Left lung (tissue), 10 donors: Measurements from ENCODE around the gene RSPO4. TPM values are rescaled to one million over a fixed set of nuclear protein-coding genes. Genes with fewer than 3 reads are reported as not detected.
A peak's percentile ranks its signal among the peaks of the same experiment; 100 is the strongest.

Source experiments
- ATAC-seq: fragments of 200-7000 bp; cut with Tn5 transposase; one replicate; pipeline ENCODE4 v1.9.1; 2020; ENCODE audit warnings: moderate library complexity
- DNase-seq, 4 donors: peaks; one replicate each; pipeline ENCODE4 v3.0.0-alpha.2; 2013 to 2020
- H3K27ac ChIP-seq, 2 donors: fragments of 200-600 bp; sonication (generic) in 1 of 2; one replicate each; pipeline versions ENCODE4 v1.5.0 to v1.8.0; 2020 to 2021
- H3K27me3 ChIP-seq, 2 donors: fragments of 200-600 bp; sonication (generic) in 1 of 2; one replicate each; pipeline versions ENCODE4 v1.5.0 to v1.8.0; 2020 to 2021
- H3K36me3 ChIP-seq, 2 donors: fragments of 200-600 bp; sonication (generic) in 1 of 2; one replicate each; pipeline versions ENCODE4 v1.5.0 to v1.8.0; 2020 to 2021
- H3K4me1 ChIP-seq, 2 donors: fragments of 200-600 bp; one replicate each; pipeline ENCODE4 v1.8.0; 2021
- H3K4me3 ChIP-seq, 2 donors: fragments of 200-600 bp; sonication (generic) in 1 of 2; one replicate each; pipeline versions ENCODE4 v1.5.0 to v1.8.0; 2020 to 2021; ENCODE audit warnings: mild to moderate bottlenecking in 1 of 2
- H3K9me3 ChIP-seq, 2 donors: fragments of 200-600 bp; sonication (generic) in 1 of 2; one replicate each; pipeline versions ENCODE4 v1.5.0 to v1.8.0; 2020 to 2021
- intact Hi-C, 2 donors: fragments of 100-400 bp; cut with DNase I; formaldehyde crosslinking; loops; one replicate each; pipeline versions ENCODE4 v1.11.2 to v1.14.2; 2022
- polyA plus RNA-seq, 6 donors: library from polyadenylated mRNA; unstranded; fragments of 120-200 nt; gene quantifications; one replicate each; pipeline ENCODE4 v1.2.1, GENCODE V29; 2013; ENCODE audit not compliant: insufficient read length in 6 of 6
- total RNA-seq, 2 donors: library from RNA; stranded (reverse); fragmentation: NEBNext Ultra II Directional; extraction: Animal tissue kit (Norgen Biotek cat#: 25700); gene quantifications; one replicate each; pipeline ENCODE4 v1.2.1, GENCODE V29; 2021
- TF ChIP-seq, protein P1 (sequence below), 2 donors: fragments of 200-600 bp; sonication (generic) in 1 of 2; IDR thresholded peaks; one replicate each; pipeline versions ENCODE4 v1.5.0 to v1.8.0; 2021; ENCODE audit warnings: antibody characterized with exemption in 2 of 2
- donor health status: DM: no; HTN: yes; CAD: no.
- donor health status: DM: no; HTN: no; CAD: no.

RSPO4 gene
- total and polyA plus RNA-seq, 8 donors = 2.2 to 6.1 (median 3.4) TPM

DNA sequence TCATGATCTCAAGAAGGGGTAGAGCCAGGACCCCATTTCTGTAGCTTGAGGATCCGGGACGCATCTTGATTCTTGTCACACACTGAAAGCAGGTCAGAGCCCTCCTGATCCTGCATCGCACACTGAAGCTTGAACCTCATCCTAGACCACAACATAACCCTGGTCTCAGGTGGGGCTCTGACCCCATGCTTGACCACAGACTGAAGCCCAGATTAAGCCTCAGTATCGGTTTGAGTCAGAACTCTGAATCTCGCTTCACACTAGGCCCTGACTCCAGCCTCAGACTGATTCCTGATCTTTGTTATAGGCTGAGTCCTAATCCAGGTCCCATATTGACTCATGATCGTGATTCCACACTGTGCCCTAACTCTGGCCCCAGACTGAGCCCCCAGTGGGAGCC lies 8.5 kb upstream of the RSPO4 start:
- no peaks in the 10 kb centered on the region for H3K36me3 ChIP-seq
- H3K4me3 ChIP-seq = no peak overlapping the region
- ATAC-seq (no peak), DNase-seq (no peak)
- no peaks in the 10 kb centered on the region for H3K4me1 ChIP-seq
- H3K9me3 ChIP-seq = no peaks in the 10 kb centered on the region
- H3K27ac ChIP-seq = no peak overlapping the region
- TF ChIP-seq, protein P1, sequence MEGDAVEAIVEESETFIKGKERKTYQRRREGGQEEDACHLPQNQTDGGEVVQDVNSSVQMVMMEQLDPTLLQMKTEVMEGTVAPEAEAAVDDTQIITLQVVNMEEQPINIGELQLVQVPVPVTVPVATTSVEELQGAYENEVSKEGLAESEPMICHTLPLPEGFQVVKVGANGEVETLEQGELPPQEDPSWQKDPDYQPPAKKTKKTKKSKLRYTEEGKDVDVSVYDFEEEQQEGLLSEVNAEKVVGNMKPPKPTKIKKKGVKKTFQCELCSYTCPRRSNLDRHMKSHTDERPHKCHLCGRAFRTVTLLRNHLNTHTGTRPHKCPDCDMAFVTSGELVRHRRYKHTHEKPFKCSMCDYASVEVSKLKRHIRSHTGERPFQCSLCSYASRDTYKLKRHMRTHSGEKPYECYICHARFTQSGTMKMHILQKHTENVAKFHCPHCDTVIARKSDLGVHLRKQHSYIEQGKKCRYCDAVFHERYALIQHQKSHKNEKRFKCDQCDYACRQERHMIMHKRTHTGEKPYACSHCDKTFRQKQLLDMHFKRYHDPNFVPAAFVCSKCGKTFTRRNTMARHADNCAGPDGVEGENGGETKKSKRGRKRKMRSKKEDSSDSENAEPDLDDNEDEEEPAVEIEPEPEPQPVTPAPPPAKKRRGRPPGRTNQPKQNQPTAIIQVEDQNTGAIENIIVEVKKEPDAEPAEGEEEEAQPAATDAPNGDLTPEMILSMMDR (IDR thresholded peaks at IDR 0.05) = no peak
- intact Hi-C loops = no loop called here
- H3K27me3 ChIP-seq = peaks cover 0 to 10% of the 10 kb centered on the region in 2 donors

DNA sequence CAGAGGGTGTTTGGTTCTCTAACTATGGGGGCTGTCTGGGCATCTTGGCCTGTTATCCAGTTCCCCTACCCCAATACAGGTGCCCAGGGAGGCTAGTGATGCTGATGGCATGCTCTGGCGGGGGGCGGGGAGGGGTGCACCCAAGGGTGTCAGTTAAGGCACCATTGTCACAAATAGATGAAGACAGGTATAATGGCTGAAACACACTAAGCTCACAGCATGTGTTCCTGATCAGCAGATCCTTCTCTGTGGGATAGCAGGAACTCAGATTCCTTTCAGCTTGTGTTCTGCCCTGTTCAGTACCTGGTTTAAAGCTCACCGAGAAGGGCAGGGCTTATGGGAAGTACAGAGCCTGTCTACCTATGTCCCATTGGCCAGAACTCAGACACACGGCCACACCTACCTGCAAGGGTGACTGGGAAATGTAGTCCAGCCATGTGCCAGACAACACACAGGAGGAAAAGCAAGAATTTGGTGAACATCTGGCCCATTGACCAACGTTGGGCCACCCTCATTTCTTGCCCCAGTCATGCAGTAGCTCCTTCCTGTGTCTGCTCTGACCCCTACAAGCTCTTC lies 3.4 kb upstream of the RSPO4 start:
- intact Hi-C loops = no loop called here
- no peak for DNase-seq

DNA sequence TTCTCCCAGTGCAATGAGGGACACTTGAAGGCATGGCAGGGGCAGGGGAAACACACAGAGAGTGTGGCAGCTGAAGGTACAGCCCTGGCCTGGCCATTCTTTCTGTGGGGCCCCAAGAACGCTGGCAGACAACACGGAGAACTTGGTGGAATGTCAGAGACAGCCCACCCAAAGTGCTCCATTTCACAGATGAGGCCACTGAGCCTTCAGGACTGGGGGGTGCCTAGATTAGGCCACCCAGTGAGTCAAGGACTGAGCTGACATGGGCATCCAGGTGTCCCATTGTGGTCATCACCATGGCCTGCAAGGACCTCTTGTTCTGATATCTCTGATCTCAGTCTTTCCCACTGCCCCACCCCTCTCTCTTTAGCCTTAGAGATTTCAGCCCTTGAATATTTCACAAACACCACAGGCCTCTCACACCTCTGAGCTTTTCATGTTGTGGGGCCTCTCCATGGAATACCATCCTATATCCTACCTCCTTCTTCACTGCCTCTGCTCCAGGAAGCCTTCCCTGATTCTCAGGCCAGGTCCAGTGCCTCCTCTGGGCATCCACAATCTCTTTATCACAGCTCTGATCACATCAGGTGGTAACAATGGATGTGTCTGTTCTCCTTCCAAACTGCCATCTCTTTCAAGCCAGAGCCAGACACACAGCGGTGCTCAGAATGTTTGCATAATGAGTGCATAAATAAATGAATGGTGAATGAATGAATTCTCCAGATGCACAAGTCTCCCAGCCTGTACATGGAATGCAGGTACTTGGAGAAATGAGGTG lies 2.0 kb upstream of the RSPO4 start:
- Histone ChIP-seq H3K9me3 (no peaks in the 10 kb centered on the region), H3K4me3 (no peak overlapping the region), H3K4me1 (no peaks in the 10 kb centered on the region), H3K36me3 (no peaks in the 10 kb centered on the region), H3K27ac (no peak overlapping the region), H3K27me3 (peaks cover 13 to 67% of the 10 kb centered on the region in 2 donors)
- intact Hi-C loops = no loop called here
- DNase-seq (no peak), ATAC-seq (no peak)
- TF ChIP-seq, protein P1 (IDR thresholded peaks at IDR 0.05) = no peak

More for the DNA sequence above, 3.4 kb upstream of the RSPO4 start:
- H3K27ac ChIP-seq = no peak overlapping the region
- H3K9me3 ChIP-seq = no peaks in the 10 kb centered on the region
- TF ChIP-seq, protein P1 (IDR thresholded peaks at IDR 0.05) = no peak
- ATAC-seq = peak; percentile 83
- no peaks in the 10 kb centered on the region for H3K36me3 ChIP-seq
- H3K27me3 ChIP-seq = peaks cover 13 to 56% of the 10 kb centered on the region in 2 donors
- H3K4me1 ChIP-seq = no peaks in the 10 kb centered on the region
- no peak overlapping the region for H3K4me3 ChIP-seq

DNA sequence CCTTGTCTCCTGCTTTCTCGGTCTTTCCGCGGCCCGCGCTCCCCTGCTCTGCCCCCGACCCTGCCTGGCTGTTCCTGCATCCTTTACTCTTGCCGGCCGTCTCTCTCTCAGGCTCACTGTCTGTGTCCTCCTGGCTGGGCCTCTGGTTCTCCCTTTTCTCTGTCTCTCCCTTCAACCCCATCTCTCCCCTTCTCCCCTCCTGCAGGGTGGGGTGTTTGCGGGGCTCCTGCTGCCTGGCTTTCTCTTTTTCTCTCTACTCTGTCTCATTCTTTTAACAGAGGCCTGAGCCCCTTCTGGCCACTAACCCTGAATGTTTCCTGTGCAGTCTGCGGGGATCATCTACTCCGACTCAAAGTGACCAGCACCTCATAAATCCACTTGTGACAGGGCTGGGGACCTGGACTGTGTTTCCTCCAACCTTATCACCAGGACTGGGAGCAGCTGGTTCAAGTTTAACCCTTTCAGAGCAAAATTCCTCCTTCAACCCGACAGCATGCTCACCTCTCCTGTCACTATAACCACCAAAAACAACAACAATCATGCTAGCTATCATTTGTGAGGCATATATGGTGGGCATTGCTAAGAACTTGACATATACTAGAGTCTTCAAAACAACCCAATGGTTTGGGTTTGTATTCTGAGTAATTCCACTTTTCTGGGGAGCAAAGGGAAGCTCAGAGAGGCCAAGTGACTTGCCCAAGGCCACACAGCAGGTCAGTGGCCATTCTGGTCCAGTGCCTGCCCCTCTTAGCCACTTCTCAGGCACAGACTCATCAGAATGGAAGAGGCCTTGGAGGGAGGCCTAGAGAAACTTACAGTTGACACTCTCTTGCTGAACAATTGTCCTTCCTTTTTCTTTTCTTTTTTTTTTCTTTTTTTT lies 811 bp upstream of the RSPO4 start:
- no peak overlapping the region for H3K27ac ChIP-seq
- ATAC-seq (no peak), DNase-seq (no peak)

More for the DNA sequence above, 811 bp upstream of the RSPO4 start:
- Histone ChIP-seq H3K9me3 (no peaks in the 10 kb centered on the region), H3K4me1 (no peaks in the 10 kb centered on the region), H3K27me3 (peaks cover 13 to 67% of the 10 kb centered on the region in 2 donors), H3K36me3 (no peaks in the 10 kb centered on the region), H3K4me3 (peak overlapping the region in 1 of 2 donors; percentile 14)
- TF ChIP-seq, protein P1 (IDR thresholded peaks at IDR 0.05) = no peak
- intact Hi-C loops = no loop called here
